Hepatocyte (in vitro differentiated cells): ENCODE data around the gene WDR36. TPM values are rescaled to one million over a fixed set of nuclear protein-coding genes. Genes with fewer than 3 reads are reported as not detected.

Source experiments
- DNase-seq: peaks from one replicate; pipeline ENCODE4 v3.0.0-alpha.2; 2016; ENCODE audit warnings: low spot score
- H2AFZ ChIP-seq: fragments of 200-600 bp; sonication (generic); 2 replicates; pipeline ENCODE4 v1.6.0; 2016; ENCODE audit warnings: antibody characterized with exemption, mild to moderate bottlenecking
- H3K27ac ChIP-seq: fragments of 200-600 bp; sonication (generic); 2 replicates; pipeline ENCODE4 v1.5.1; 2016; ENCODE audit warnings: mild to moderate bottlenecking
- H3K27me3 ChIP-seq: fragments of 200-600 bp; sonication (generic); 2 replicates; pipeline ENCODE4 v1.6.1; 2016
- H3K36me3 ChIP-seq: fragments of 200-600 bp; sonication (generic); replicated peaks from 2 replicates; pipeline ENCODE4 v1.5.1; 2016; ENCODE audit warnings: low read depth; ENCODE audit not compliant: insufficient read depth
- H3K4me1 ChIP-seq: fragments of 200-600 bp; sonication (generic); 2 replicates; pipeline ENCODE4 v1.5.1; 2016; ENCODE audit warnings: mild to moderate bottlenecking, moderate library complexity; ENCODE audit not compliant: insufficient read depth
- H3K4me2 ChIP-seq: fragments of 200-600 bp; sonication (generic); 2 replicates; pipeline ENCODE4 v1.6.0; 2016
- H3K4me3 ChIP-seq: fragments of 200-600 bp; sonication (generic); 2 replicates; pipeline ENCODE4 v1.5.1; 2016; ENCODE audit warnings: mild to moderate bottlenecking
- H3K79me2 ChIP-seq: fragments of 200-600 bp; sonication (generic); 2 replicates; pipeline ENCODE4 v1.6.0; 2017; ENCODE audit warnings: mild to moderate bottlenecking
- H3K9me2 ChIP-seq: fragments of 200-600 bp; sonication (generic); replicated peaks from 2 replicates; pipeline ENCODE4 v1.6.0; 2017; ENCODE audit warnings: mild to moderate bottlenecking; ENCODE audit not compliant: insufficient read depth
- H3K9me3 ChIP-seq: fragments of 200-600 bp; sonication (generic); 2 replicates; pipeline ENCODE4 v1.5.1; 2016; ENCODE audit warnings: low read depth, mild to moderate bottlenecking
- H4K20me1 ChIP-seq: fragments of 200-600 bp; sonication (generic); 2 replicates; pipeline ENCODE4 v1.6.0; 2016; ENCODE audit warnings: mild to moderate bottlenecking; ENCODE audit not compliant: insufficient read depth, poor library complexity, severe bottlenecking
- EZH2 ChIP-seq: fragments of 200-600 bp; sonication (generic); IDR thresholded peaks from 2 replicates; pipeline ENCODE4 v1.6.1; 2016; ENCODE audit warnings: antibody characterized with exemption, mild to moderate bottlenecking, borderline replicate concordance
- EZH2phosphoT487 ChIP-seq: fragments of 200-600 bp; sonication (generic); IDR thresholded peaks from one replicate; pipeline ENCODE4 v1.6.1; 2018; ENCODE audit warnings: antibody characterized with exemption, mild to moderate bottlenecking, low read depth, moderate library complexity; ENCODE audit not compliant: unreplicated experiment, severe bottlenecking
- WGBS: methylation state at CpG from one replicate; pipeline ENCODE4 v1.1.6; 2016; ENCODE audit warnings: low lambda C conversion rate; ENCODE audit errors: missing lambda C conversion rate; 5-methylcytosine and 5-hydroxymethylcytosine counted together
- polyA plus RNA-seq: library from polyadenylated mRNA; unstranded; fragments of >200 nt; fragmentation: Nextera tagmentation; extraction: Ambion mirVana; gene quantifications from 2 replicates; pipeline ENCODE4 v1.2.1, GENCODE V29; 2016
- total RNA-seq: library from RNA; depleted of rRNA; stranded (reverse); fragments of >200 nt; gene quantifications from 2 replicates; pipeline ENCODE4 v1.2.3, GENCODE V29; 2014
- TF ChIP-seq, protein P1 (sequence below): fragments of 200-600 bp; sonication (generic); IDR thresholded peaks from 2 replicates; pipeline ENCODE4 v1.5.1; 2016; ENCODE audit warnings: antibody characterized with exemption, mild to moderate bottlenecking; ENCODE audit not compliant: poor library complexity

Gene WDR36
- total RNA-seq (28.7 and 31.7 TPM in 2 replicates), polyA plus RNA-seq (9.1 and 9.3 TPM in 2 replicates)

DNA sequence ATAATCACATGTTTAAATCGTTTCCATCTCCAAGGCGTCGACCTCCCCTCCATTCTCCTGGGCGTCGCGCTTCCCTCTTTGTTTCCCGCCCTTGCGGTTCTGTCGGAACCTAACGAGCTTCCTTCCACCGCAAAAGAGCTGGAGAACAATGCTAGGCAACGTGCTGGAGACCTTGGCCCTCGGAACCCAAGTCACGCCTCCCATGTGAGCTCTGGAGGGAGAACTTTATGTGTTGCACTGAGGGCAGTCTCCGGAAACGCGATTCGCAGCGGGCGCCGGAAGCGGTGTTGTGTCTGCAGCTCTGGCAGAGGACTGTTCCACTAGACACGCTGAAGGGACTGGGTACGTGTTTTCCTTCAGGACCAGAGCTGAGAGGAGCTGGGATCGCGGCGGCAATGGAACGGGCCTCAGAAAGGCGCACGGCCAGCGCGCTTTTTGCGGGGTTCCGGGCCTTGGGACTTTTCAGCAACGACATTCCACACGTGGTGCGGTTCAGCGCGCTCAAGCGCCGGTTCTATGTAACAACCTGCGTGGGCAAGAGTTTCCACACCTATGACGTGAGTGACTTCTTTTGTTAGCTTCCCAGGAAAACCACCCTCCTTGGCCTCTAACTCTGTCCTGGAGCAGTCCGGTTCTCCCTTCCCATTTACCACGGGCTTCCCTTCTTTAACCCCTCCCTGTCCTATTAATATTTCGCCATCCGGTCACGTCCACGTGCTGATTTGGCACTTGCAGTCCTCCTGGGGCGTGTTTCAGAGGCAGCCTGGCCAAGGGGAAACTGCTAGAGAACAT, at the start of gene WDR36:
WDR36 (plus strand) TSS at position 287 of the 792 bp plus-strand sequence; CDS start at position 396, 109 bp downstream.
- Histone ChIP-seq H3K4me2 (peak within 1 kb of the TSS; percentile 85), H2AFZ (peak within 1 kb of the TSS; percentile 96), H3K36me3 (no peaks in the 10 kb centered on the region), H3K4me1 (peaks cover 13% of the 10 kb centered on the region), H3K9me3 (no peaks in the 10 kb centered on the region), H4K20me1 (no peaks in the 10 kb centered on the region), H3K27me3 (no peaks in the 10 kb centered on the region), H3K4me3 (peak within 1 kb of the TSS; percentile 90), H3K27ac (peak within 1 kb of the TSS; percentile 86), H3K79me2 (peaks cover 37% of the 10 kb centered on the region), H3K9me2 (no peaks in the 10 kb centered on the region)
- DNase-seq: peak; percentile 92
- TF ChIP-seq EZH2phosphoT487 (no peak), EZH2 (no peak)
- TF ChIP-seq, protein P1, sequence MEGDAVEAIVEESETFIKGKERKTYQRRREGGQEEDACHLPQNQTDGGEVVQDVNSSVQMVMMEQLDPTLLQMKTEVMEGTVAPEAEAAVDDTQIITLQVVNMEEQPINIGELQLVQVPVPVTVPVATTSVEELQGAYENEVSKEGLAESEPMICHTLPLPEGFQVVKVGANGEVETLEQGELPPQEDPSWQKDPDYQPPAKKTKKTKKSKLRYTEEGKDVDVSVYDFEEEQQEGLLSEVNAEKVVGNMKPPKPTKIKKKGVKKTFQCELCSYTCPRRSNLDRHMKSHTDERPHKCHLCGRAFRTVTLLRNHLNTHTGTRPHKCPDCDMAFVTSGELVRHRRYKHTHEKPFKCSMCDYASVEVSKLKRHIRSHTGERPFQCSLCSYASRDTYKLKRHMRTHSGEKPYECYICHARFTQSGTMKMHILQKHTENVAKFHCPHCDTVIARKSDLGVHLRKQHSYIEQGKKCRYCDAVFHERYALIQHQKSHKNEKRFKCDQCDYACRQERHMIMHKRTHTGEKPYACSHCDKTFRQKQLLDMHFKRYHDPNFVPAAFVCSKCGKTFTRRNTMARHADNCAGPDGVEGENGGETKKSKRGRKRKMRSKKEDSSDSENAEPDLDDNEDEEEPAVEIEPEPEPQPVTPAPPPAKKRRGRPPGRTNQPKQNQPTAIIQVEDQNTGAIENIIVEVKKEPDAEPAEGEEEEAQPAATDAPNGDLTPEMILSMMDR: no peak
- WGBS: 2% methylated on average over 50 of the region's 50 CpGs

DNA sequence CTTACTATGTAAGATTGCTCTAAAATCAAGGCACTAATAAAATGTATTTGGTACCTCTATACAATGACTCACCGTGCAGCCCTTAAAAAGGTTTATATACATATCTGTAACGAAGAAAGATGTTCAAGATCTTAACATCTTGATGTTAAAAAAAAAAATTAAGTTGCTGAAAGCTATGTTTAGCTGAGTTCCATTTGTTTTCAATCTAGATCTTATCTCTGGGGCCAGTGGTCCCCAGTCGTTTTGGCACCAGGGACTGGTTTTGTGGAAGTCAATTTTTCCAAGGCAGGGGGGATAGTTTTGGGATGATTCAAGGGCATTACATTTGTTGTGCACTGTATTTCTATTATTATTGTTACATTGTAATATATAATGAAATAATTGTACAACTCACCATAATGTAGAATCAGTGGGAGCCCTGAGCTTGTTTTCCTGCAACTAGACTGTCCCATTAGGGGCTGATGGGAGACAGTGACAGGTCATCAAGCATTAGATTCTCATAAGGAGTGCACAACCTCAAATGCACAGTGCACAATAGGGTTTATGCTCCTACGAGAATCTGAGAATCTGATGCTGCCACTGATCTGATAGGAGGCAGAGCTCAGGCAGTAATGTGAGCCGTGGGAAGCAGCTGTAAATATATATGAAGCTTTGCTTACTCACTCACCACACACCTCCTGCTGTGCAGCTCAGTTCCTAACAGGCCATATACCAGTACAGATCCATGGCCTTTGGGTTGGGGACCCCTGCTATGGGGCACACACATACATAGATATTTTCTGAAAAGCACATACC, 48.2 kb upstream of the WDR36 start:
- Histone ChIP-seq H3K27ac (no peak overlapping the region), H3K36me3 (no peaks in the 10 kb centered on the region), H2AFZ (no peak overlapping the region), H3K9me2 (no peaks in the 10 kb centered on the region), H3K9me3 (no peaks in the 10 kb centered on the region), H3K4me2 (no peak overlapping the region), H3K79me2 (no peaks in the 10 kb centered on the region), H4K20me1 (no peaks in the 10 kb centered on the region), H3K4me3 (no peak overlapping the region), H3K27me3 (no peaks in the 10 kb centered on the region), H3K4me1 (no peaks in the 10 kb centered on the region)
- TF ChIP-seq EZH2phosphoT487 (no peak), EZH2 (no peak)
- TF ChIP-seq, protein P1: no peak
- WGBS: 35% methylated on average over 5 of the region's 5 CpGs
- no peak for DNase-seq

DNA sequence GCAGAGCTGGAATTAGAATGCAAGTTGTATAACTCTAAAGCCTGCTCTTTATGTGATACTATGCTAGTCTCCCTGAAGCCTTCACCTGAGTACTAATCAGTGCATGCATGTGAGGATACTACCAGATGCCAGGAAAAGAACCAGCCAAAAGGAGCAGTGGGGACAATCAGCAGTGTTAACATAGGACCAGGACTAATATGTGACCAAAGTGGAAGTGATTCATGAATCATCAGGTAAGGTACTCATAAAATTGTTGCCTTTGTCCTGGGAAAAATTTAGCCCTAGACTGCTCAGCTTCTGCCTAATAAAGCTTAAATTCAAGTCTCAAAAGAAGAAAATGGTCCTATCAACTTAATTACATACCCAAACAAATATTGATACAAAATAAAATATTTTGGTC, 34.1 kb upstream of the WDR36 start:
- Histone ChIP-seq H3K9me3 (no peaks in the 10 kb centered on the region), H3K4me1 (no peaks in the 10 kb centered on the region), H4K20me1 (no peaks in the 10 kb centered on the region), H3K9me2 (no peaks in the 10 kb centered on the region), H2AFZ (no peak overlapping the region), H3K4me3 (no peak overlapping the region), H3K27me3 (no peaks in the 10 kb centered on the region), H3K79me2 (no peaks in the 10 kb centered on the region), H3K27ac (no peak overlapping the region), H3K4me2 (no peak overlapping the region), H3K36me3 (no peaks in the 10 kb centered on the region)
- TF ChIP-seq EZH2: no peak
- TF ChIP-seq, protein P1: no peak
- no peak for TF ChIP-seq EZH2phosphoT487
- no peak for DNase-seq
